ENCODE results near the gene RNF168. TPM values are rescaled to one million over a fixed set of nuclear protein-coding genes. Genes with fewer than 3 reads are reported as not detected.
"Not testable (repeated sequence)": the region's sequence is repeated elsewhere in the genome, so short reads cannot be mapped to it uniquely, and the experiment has no call there.

RNF168 gene, protein sequence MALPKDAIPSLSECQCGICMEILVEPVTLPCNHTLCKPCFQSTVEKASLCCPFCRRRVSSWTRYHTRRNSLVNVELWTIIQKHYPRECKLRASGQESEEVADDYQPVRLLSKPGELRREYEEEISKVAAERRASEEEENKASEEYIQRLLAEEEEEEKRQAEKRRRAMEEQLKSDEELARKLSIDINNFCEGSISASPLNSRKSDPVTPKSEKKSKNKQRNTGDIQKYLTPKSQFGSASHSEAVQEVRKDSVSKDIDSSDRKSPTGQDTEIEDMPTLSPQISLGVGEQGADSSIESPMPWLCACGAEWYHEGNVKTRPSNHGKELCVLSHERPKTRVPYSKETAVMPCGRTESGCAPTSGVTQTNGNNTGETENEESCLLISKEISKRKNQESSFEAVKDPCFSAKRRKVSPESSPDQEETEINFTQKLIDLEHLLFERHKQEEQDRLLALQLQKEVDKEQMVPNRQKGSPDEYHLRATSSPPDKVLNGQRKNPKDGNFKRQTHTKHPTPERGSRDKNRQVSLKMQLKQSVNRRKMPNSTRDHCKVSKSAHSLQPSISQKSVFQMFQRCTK
- 10 to 100 TPM; 23.6 to 26.2 (median 24.9) TPM for total RNA-seq

DNA sequence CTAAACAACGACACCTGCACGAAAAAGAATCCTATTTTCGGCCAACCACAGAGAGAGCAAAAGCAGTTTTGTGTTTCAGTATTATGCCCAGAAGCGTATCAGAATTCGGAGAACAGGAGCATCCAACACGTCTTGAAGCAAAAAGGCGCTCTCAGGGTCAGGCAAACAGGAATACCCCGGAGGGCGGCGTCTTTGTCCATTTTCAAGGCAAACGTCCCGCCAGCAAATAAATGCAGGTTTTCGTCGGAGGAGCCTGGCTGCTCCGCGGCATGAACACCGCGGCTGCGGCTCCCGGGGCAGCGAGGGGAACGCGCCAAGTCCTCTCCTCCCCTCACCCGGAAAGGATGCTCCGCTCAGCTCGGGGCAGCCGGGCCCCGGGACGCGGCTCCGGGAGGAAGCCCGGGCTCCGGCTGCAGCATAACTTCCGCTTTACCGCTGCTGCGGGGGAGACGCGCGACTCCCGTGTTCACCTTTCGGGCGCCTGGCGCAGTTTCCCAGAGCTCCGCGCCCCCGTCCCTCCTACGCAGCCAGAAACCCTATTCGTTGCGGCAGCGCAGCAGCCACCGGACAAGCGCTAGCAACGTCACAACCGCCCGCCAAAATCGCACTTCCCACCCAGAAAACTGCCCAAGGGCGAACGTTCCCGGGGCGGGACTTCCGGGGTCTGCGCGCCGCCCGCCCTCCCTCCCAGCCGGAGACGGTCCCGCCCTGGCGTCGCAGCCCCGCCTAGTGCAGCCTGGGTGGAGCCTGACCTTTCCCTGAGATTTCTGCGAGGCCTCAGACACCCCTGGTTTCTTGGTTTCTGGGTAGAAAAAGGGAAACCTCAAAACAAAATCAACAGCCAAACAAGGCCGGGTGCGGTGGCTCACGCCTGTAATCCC is at the start of gene RNF168:
RNF168 (minus strand) TSS at position 573 of the 881 bp plus-strand sequence. CDS start 595 bp downstream, outside the sequence.
- Histone ChIP-seq H3K27ac (peak within 1 kb of the TSS; percentile 81 to 97 (median 94)), H3K4me3 (peak within 1 kb of the TSS; percentile 72 to 92 (median 84)), H3K36me3 (peaks cover 0 to 2% (median 0%) of the 10 kb centered on the region in 3 donors), H3K9me3 (peaks cover 0 to 10% (median 0%) of the 10 kb centered on the region in 4 donors), H3K27me3 (no peaks in the 10 kb centered on the region), H3K4me1 (peaks cover 0 to 41% (median 7%) of the 10 kb centered on the region in 4 donors)
- peak; percentile 90 to 96 for TF ChIP-seq EP300 (IDR thresholded peaks at IDR 0.05)
- peak; percentile 87 to 94 for TF ChIP-seq POLR2A (IDR thresholded peaks at IDR 0.05)
- TF ChIP-seq, protein P1, sequence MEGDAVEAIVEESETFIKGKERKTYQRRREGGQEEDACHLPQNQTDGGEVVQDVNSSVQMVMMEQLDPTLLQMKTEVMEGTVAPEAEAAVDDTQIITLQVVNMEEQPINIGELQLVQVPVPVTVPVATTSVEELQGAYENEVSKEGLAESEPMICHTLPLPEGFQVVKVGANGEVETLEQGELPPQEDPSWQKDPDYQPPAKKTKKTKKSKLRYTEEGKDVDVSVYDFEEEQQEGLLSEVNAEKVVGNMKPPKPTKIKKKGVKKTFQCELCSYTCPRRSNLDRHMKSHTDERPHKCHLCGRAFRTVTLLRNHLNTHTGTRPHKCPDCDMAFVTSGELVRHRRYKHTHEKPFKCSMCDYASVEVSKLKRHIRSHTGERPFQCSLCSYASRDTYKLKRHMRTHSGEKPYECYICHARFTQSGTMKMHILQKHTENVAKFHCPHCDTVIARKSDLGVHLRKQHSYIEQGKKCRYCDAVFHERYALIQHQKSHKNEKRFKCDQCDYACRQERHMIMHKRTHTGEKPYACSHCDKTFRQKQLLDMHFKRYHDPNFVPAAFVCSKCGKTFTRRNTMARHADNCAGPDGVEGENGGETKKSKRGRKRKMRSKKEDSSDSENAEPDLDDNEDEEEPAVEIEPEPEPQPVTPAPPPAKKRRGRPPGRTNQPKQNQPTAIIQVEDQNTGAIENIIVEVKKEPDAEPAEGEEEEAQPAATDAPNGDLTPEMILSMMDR (IDR thresholded peaks at IDR 0.05), result peak in 2 of 5 experiments; percentile 17 to 38
- WGBS, 2 donors, result 0% methylated on average over 50 of the region's 75 CpGs
- peak; percentile 85 to 87 for DNase-seq (ENCODE audit: low spot score in 2 of 2)

DNA sequence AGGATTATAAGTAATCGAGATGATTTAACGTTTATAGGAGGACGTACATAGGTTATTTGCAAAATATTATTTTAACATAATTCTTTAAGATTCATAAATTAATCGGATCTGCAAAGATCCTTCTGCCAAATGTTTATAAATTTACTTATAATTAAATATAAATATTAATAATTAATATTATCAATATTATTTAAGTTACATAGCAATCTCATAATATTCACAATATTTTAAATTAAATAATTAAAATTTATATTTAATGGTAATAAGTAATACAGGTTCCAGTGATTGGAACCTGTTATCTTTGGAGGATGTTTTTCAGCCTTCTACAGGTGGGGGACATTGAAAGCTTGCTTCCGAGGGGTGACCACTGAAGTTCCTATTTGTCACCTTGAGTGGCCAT is 48.7 kb upstream of the RNF168 start:
- no peak overlapping the region for H3K4me3 ChIP-seq
- H3K27ac ChIP-seq, result no peak overlapping the region
- DNase-seq (ENCODE audit: low spot score in 2 of 2), result no peak
- no peaks in the 10 kb centered on the region for H3K9me3 ChIP-seq
- no peaks in the 10 kb centered on the region for H3K4me1 ChIP-seq
- TF ChIP-seq POLR2A (IDR thresholded peaks at IDR 0.05), result no peak
- TF ChIP-seq, protein P1 (IDR thresholded peaks at IDR 0.05), result no peak
- TF ChIP-seq EP300 (IDR thresholded peaks at IDR 0.05), result no peak
- WGBS, 2 donors, result 92 to 97% methylated on average over 5 of the region's 5 CpGs
- no peaks in the 10 kb centered on the region for H3K27me3 ChIP-seq
- H3K36me3 ChIP-seq, result peaks cover 0 to 19% (median 3%) of the 10 kb centered on the region in 3 donors

DNA sequence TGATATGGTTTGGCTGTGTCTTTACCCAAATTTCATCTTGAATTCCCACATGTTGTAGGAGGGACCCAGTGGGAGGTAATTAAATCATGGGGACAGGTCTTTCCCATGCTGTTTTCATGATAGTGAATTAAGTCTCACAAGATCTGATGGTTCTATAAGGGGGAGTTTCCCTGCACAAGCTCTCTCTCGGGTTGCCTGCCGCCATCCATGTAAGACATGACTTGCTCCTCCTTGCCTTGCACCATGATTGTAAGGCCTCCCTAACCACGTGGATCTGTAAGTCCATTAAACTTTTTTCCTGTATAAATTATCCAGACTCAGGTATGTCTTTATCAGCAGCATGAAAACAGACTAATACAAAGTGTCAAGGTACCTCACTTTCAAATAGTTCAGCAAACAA is 46.6 kb upstream of the RNF168 start:
- WGBS, 2 donors, result 79 to 86% methylated on average over 3 of the region's 3 CpGs
- not testable (repeated sequence) for H3K4me1 ChIP-seq; H3K4me3 ChIP-seq; DNase-seq (ENCODE audit: low spot score in 2 of 2); H3K27ac ChIP-seq; H3K27me3 ChIP-seq; H3K9me3 ChIP-seq
- H3K36me3 ChIP-seq, result peaks cover 0 to 16% (median 3%) of the 10 kb centered on the region in 3 donors

DNA sequence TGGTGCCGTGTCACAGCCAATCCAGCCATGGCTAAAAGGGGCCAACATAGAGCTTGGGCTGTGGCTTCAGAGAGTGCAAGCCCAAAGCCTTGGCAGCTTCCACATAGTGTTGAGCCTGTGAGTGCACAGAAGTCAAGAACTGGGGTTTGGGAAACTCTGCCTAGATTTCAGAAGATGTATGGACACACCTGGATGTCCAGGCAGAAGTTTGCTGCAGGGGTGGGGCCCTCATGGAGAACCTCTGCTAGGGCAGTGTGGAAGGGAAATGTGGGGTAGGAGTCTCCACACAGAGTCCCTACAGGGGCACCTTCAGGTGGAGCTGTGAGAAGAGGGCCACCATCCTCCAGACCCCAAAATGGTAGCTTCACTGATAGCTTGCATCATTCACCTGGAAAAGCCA is 45.7 kb upstream of the RNF168 start:
- DNase-seq (ENCODE audit: low spot score in 2 of 2); H3K9me3 ChIP-seq; H3K4me1 ChIP-seq; H3K4me3 ChIP-seq; H3K27me3 ChIP-seq; H3K27ac ChIP-seq: not testable (repeated sequence)
- WGBS, 2 donors, result 100% methylated on average over 1 of the region's 1 CpG
- peaks cover 0 to 16% (median 2%) of the 10 kb centered on the region in 3 donors for H3K36me3 ChIP-seq

DNA sequence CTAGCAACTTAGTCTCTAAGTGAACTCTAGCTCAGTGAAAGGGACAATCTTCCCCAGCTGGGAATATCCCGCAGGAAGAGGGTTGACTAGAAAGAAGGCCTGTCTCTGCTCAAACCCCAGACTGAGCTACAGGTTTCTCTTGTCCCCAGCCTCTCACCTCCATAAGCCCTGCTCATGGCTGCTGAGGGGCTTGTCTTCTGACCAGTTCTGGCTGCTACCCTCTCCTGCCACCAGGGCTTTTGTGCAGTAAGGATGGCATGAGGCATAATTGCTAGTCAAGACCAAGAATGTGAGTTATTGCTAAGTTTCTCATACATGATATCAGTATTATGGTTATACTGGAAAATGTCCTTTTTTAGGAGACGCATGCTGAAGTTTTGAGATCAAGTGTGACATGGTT is 43.5 kb upstream of the RNF168 start:
- H3K4me1 ChIP-seq, result no peaks in the 10 kb centered on the region
- TF ChIP-seq, protein P1 (IDR thresholded peaks at IDR 0.05), result no peak
- no peak for TF ChIP-seq POLR2A (IDR thresholded peaks at IDR 0.05)
- TF ChIP-seq EP300 (IDR thresholded peaks at IDR 0.05), result no peak
- 96 to 97% methylated on average over 2 of the region's 2 CpGs for WGBS, 2 donors

More for the DNA sequence above, 43.5 kb upstream of the RNF168 start:
- Histone ChIP-seq H3K27ac (no peak overlapping the region), H3K27me3 (no peaks in the 10 kb centered on the region), H3K9me3 (no peaks in the 10 kb centered on the region), H3K4me3 (no peak overlapping the region), H3K36me3 (no peaks in the 10 kb centered on the region)
- no peak for DNase-seq (ENCODE audit: low spot score in 2 of 2)
